GM18907 (cell line): ENCODE results near the gene ODAD2.
"Not testable (repeated sequence)": the region's sequence is repeated elsewhere in the genome, so short reads cannot be mapped to it uniquely, and the experiment has no call there.

Experiments used
- ATAC-seq: cut with Tn5 transposase; IDR thresholded peaks from one replicate; pipeline ENCODE4 v1.9.1; 2021; ENCODE audit warnings: mild to moderate bottlenecking, moderate library complexity; ENCODE audit not compliant: unreplicated experiment

Gene ODAD2

GRCh38 chr10:27998954-27999275 is at the start of gene ODAD2:
Gene ODAD2 (minus strand): TSS chr10:27999079. CDS start chr10:27995142, 3,937 bp downstream.
- no peak for ATAC-seq

DNA sequence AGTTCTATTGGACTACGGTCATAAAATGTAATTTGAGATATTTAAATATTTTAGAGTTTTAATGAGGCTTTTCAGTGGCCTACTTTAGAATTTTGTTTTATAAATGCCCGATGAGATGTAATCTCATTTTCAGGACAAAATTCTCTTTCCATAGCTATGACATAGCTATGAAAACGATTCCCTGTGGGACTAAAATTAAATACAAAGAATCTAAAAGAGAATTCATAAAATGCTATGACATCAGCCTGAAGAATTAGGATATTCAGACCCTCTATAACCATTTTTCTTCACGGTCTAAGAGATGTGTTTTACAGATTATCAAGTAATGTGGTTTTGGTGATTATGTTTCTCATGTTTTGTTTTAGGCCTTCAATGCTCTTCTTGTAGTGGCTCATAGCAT is 48.2 kb upstream of the ODAD2 start:
- no peak for ATAC-seq

DNA sequence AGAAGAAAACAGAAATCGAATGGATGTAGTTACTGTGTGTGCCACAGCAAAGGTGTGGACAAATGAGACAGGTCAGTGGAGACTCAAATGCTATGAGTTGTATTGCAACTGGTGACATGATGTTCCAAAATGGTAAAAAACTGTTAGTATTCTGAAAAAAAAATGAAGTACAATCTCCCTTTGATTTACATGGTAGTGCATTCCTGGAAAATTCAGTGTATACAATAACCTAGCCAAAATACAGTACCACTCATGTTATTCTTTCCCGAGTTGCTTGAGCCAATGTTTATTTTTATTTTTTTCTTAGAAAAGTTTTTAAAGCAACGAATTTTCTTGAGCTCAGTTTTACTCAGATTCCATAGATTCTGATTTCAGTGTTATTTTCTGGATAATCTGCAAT is 47.7 kb upstream of the ODAD2 start:
- ATAC-seq, result no peak

GRCh38 chr10:28043941-28044340 is 45.1 kb upstream of the ODAD2 start:
- no peak for ATAC-seq

- ATAC-seq, result no peak
Measured at GRCh38 chr10:28036587-28036986, 37.7 kb upstream of the ODAD2 start.

DNA sequence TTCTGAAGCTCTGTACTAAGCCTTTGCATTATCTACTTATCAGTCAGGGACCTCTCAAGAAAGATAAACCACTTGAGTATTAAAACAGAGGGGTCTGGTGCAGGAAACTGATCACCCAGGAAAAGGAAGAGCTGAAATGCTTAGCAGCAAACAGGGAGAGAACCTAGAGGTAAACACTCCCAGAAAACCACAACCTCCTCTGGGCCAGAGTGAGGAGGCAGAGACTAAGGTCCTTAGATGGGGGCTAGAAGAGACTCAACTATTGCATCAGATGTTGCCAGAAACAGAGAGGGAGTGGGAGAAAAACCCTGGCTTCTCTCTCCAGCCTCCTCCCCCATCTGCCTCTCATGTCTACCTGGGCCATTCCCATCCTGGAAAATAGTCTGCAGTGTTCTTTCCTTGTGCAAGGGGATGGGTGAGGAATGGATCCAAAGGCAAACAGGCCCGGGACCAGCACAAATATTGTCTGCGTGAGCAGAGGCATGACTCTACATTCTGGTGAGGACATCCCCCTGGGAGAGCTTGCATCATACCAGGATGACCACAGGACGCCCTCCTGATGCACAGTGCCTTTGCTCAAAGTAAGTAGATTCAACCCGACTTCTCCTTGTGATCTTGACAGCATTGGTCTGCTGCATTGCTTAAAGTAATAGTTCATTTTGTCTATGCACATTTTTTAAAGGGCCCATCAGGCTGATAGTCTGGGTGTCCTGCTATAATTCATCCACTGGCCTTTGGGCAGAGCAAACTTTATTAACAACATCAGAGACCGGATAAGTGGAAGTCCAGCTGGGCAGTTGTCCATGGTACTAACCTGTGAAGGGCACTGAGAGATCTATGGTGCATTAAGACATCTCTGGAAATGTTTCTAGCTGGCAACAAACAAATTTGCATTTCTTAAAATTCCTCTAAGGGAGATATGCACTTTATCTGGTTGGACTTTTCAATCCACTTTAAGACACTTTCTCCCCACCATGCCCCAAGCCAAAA is 22.4 kb upstream of the ODAD2 start:
- no peak for ATAC-seq

GRCh38 chr10:28020080-28020860 is 21.4 kb upstream of the ODAD2 start:
- ATAC-seq, result no peak

DNA sequence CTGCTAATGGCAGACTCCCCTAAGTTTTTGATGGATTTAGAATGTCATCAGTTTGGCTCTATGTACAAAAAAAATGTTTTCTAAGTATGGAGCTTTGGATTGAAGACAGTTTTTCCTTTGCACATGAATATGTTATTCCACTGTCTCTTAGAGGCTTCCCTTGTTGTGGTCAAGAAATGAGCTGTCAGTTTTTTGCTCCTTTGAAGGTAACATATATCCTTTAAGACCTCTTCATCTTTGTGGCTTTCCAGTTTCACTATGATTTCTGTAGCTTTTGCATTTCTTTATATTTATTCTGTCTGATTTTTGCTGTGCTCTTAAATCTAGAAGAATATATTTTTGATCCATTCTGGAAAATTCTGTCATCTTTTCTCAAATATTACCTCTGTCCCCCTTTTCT is 15.8 kb upstream of the ODAD2 start:
- ATAC-seq, result no peak

DNA sequence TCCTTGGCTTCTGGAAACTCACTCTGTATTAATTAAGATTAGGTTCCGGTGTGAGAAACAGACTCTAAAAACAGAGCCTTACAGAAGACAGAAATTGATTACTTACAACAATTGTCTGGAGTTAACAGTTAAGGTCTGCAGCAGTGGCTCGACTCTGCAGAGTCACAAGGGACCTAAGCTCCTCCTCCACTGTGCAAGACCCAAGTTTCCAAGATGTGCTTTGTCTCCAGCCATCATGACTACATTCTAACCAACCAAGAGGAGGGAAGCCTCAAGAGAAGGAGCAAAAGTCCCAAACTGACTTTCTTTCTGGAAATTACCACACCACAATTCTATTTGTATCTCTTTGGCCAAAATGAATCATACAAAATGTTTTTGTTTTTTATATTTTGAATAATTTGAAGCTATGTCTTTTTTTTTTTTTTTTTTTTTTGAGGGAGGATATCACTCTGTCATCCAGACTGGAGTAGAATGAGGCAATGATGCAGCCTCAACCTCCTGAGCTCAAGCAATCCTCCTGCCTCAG is 14.2 kb upstream of the ODAD2 start:
- ATAC-seq, result no peak

GRCh38 chr10:28010821-28011220 is 11.9 kb upstream of the ODAD2 start:
- no peak for ATAC-seq

GRCh38 chr10:28008054-28008453 is 9.2 kb upstream of the ODAD2 start:
- no peak for ATAC-seq

DNA sequence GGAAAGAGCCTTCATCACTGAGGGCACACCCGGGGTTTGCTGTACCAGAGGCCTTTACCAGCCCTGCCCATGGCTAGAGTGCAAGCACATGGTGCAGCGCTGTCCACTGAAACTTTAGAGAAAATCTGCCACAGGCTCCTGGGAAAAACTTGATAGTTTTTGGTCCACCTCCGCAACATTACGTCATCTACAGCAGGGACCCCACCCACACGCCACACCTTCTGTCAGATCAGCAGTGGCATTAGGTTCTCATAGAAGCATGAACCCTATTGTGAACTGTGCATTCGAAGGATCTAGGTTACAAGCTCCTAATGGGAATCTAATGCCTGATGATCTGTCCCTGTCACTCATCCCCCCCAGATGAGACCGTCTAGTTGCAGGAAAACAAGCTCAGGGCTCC is 2.5 kb upstream of the ODAD2 start:
- ATAC-seq, result no peak

GRCh38 chr10:27998178-27998953 is 513 bp downstream of the ODAD2 start:
- no peak for ATAC-seq

DNA sequence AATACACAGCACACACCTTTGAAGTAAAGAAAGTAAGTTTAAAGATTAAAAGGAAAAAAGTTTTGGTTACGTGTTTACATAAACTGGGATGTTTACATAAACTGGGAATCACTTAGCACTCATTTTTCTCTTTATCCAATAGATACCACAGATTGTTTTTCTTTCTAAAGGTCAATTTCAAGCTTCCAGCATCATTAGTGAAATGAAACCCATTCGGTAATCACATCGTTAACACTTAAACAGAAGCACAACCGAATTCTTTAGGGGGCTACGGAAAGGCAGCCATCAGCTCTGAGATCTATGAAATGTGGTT is 1.1 kb downstream of the ODAD2 start:
- no peak for ATAC-seq

DNA sequence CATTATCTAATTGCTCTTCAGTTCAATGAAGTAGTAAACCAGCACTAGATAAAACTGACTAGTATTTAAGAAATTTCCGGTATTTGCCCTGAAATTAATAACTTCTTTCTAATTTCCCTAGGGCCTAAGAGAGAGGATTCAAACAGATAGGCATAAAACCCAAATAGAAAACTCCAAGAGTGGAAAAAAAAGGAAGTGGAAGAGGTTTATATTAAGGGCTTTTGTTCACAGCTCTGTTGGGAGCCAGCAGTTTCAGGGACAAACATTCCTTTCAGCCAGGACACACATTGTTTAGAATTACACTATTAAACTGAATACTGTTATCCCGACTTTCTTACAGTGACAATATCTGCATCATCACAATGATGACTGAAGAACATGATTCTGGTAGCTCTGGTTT is 3.6 kb downstream of the ODAD2 start:
- ATAC-seq, result no peak

- ATAC-seq, result not testable (repeated sequence)
Measured at GRCh38 chr10:27989357-27989756, 9.5 kb downstream of the ODAD2 start.

DNA sequence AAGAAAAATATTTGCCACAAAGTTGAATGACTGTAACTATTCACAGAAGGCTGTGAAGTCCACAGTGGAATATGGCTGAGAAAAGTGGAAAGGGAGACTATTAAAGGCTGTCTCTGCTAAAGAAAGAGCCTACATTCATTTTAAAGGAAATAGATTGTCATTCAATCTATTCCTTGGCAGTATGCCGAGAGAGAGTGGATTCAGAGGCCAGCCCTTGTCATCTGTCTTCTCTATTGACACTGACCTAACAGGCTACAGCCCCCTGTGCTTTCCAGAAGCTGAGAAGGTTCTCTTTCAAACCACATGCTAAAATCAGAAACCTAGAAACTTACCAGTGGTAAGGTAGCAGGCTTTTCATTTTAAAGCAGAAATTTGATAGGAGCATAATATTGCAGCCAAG is 12.1 kb downstream of the ODAD2 start:
- ATAC-seq, result no peak

- no peak for ATAC-seq
Measured at GRCh38 chr10:27982875-27983543, 15.9 kb downstream of the ODAD2 start.

GRCh38 chr10:27981744-27982143 is 17.1 kb downstream of the ODAD2 start:
- ATAC-seq, result no peak

GRCh38 chr10:27970795-27971194 is 28.1 kb downstream of the ODAD2 start:
- ATAC-seq, result not testable (repeated sequence)

DNA sequence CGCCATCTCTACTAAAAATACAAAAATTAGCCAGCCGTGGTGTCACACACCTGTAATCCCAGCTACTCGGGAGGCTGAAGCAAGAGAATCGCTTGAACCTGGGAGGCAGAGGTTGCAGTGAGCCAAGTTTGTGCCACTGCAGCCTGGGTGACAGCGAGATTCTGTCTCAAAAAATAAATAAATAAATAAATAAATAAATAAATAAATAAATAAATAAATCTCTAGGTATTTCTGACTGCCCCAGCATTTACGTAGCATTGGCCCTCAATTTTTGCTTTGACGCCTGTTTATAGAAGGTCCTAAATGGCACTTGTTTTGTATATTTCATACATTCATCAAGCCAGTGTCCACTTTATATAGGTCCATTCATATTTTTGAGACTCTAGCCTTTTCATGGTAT is 28.9 kb downstream of the ODAD2 start:
- not testable (repeated sequence) for ATAC-seq
